Measurements from ENCODE around the gene MAGEA9B.
"Not testable (repeated sequence)": the region's sequence is repeated elsewhere in the genome, so short reads cannot be mapped to it uniquely, and the experiment has no call there.

GRCh38 chrX:149595214-149595613 is 8.0 kb upstream of the MAGEA9B start, which contains the start of gene HSFX2:
- TF ChIP-seq CTCF, POLR2A (IDR thresholded peaks at IDR 0.05): not testable (repeated sequence)

Data from tibial nerve (tissue), 3 donors.